Measurements from ENCODE around the gene SBF2.
A peak's percentile ranks its signal among the peaks of the same experiment; 100 is the strongest.

SBF2 gene

DNA sequence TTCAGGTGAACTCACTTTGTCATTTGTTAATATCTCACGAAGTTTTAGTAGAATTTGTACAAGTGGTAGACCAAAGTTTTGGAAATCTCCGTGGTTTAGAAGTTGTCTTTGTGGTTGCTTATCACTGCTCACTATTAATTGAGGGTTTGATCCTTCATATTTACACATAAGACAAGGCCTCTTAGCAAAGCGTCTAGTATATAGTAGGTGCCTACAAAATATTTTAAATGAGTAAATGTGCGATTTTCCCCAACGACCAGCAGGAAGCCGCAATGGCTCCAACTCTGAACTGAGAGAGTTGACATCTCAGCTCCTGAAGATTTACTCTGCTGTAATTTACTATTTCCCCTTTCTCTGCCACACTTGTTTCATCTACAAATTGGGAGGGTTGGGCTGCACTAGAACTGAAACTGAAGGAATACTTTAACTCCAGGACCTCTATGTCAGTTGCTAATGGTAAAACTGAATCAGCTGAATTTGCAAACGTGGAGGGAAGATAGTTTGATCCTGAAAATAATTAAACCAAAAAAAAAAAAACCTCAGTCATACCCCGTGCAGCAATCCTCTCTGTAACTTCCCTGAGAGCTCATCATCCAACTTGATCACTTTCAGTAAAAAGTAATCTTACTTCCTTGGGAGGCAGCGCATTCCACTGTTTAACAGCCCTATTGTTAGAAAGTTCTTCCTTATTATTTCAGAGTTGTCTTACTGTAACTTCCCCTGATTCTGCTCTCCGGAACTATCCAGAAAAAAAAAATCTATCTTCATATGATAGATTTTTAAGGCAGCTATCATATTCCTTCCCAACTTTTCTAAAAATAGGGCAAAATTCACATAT lies 1.3 kb upstream of the SBF2 start:
- Histone ChIP-seq H3K4me3 (ENCODE audit: low read depth, low read length) (peak overlapping the region; percentile 85), H3K9me3 (ENCODE audit: severe bottlenecking) (no peaks in the 10 kb centered on the region)
- TF ChIP-seq, protein P1, sequence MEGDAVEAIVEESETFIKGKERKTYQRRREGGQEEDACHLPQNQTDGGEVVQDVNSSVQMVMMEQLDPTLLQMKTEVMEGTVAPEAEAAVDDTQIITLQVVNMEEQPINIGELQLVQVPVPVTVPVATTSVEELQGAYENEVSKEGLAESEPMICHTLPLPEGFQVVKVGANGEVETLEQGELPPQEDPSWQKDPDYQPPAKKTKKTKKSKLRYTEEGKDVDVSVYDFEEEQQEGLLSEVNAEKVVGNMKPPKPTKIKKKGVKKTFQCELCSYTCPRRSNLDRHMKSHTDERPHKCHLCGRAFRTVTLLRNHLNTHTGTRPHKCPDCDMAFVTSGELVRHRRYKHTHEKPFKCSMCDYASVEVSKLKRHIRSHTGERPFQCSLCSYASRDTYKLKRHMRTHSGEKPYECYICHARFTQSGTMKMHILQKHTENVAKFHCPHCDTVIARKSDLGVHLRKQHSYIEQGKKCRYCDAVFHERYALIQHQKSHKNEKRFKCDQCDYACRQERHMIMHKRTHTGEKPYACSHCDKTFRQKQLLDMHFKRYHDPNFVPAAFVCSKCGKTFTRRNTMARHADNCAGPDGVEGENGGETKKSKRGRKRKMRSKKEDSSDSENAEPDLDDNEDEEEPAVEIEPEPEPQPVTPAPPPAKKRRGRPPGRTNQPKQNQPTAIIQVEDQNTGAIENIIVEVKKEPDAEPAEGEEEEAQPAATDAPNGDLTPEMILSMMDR (IDR thresholded peaks at IDR 0.05; ENCODE audit: low read depth, low read length), result no peak

DNA sequence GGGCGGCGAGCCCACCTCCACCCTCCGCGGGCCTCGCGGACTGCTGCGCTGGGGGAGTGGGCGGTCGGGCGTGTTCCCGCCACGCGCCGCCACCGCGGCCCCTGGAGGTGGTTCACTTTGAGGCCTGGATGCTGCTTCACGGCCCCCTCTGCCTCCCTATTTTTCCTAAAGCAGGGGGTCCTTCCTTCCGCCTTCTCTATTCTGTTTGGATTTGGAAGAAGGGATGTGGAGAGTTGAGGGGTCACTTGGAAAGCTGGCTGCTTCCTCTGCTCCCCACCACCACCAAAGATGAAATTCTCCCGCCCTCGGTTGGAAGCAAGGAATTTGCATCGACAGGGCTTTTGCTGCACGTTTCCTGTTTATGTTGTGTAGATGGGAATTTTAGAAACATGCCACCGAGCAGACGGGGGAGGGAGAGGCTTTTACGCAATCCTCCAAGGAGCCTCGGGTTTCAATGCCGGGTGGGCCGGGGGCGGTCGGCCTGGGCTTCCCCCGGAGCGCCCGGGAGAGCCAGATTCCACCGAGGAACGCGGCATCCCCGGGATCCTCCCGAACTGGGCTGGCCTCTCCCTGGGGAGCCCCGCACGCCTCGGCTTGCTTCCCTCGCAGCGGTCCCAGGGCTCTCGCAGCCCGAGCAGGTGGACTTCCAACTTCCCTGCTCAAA lies 403 bp upstream of the SBF2 start:
- Histone ChIP-seq H3K27me3 (ENCODE audit: insufficient read depth, low read depth, severe bottlenecking) (no peaks in the 10 kb centered on the region), H3K27ac (peak overlapping the region; percentile 81), H3K36me3 (no peaks in the 10 kb centered on the region), H3K4me3 (ENCODE audit: low read depth, low read length) (peak overlapping the region; percentile 85), H3K9me3 (ENCODE audit: severe bottlenecking) (no peaks in the 10 kb centered on the region)
- TF ChIP-seq, protein P1 (IDR thresholded peaks at IDR 0.05; ENCODE audit: low read depth, low read length), result no peak
- DNase-seq, result peak; percentile 17

More for the DNA sequence above, 1.3 kb upstream of the SBF2 start:
- no peak for DNase-seq
- H3K27ac ChIP-seq, result no peak overlapping the region
- H3K36me3 ChIP-seq, result no peaks in the 10 kb centered on the region
- H3K27me3 ChIP-seq (ENCODE audit: insufficient read depth, low read depth, severe bottlenecking), result no peaks in the 10 kb centered on the region

DNA sequence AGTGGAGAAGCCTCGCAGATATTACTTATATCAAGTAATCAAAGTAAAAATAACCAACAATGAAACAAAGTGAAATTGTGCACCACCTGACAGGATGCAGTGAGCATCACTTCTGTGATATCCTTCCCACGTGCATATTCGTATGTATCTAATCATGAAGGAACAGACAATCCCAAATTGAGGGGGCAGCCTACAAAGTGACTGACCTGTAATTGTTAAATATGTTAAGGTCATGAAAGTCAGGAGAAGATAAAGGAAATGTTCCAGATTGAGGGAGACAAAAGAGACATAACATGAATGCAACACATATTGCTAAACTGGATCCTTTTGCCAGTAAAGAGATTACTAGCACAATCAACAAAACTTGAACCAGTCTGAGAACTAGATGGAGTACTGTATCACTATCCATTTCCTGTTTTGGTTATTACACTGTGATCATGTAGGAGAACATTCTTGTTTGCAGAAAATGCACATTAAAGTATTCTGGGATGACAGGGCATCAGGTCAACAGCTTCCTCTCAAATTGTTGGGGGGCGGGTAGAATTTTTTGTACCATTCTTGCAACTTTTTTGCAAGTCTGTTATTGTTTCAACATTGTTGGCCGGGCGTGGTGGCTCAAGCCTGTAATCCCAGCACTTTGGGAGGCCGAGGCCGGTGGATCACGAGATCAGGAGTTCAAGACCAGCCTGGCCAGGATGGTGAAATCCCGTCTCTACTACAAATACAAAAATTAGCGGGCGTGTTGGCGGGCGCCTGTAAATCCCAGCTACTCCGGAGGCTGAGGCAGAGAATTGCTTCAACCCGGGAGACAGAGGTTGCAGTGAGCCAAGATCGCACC lies 2.0 kb downstream of the SBF2 start:
- DNase-seq, result no peak
- no peak overlapping the region for H3K27ac ChIP-seq
- no peaks in the 10 kb centered on the region for H3K9me3 ChIP-seq (ENCODE audit: severe bottlenecking)
- H3K27me3 ChIP-seq (ENCODE audit: insufficient read depth, low read depth, severe bottlenecking), result no peaks in the 10 kb centered on the region
- TF ChIP-seq, protein P1 (IDR thresholded peaks at IDR 0.05; ENCODE audit: low read depth, low read length), result no peak
- H3K36me3 ChIP-seq, result no peaks in the 10 kb centered on the region
- no peak overlapping the region for H3K4me3 ChIP-seq (ENCODE audit: low read depth, low read length)

DNA sequence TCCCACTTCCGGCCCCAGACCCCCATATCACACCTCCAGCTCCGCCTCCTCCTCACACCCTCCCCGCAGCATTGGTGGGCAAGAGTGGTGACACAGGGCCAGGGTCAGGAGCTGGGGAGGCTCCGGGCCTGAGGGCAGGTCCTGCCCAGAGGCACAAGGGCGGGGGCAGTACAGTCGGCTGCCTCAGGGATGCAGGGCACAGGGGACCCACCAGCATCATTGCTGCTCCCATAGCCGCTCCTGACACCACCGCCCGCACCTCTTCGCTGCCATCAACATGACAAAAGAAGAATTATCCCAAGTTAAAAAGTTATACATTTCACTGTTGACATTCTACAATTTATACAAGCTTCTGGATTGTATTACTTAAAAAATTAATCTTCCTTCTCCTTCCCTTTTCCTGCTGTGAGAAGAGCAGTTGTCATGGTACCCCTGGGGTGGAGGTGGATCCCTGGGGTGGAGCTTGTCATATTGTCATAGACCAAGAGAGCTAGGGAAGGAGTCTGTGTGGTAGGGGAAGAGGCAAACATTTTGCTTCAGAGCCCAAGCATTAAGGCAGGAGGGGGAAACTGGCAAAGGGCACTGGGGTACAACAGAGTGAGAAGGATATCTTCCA lies 4.1 kb downstream of the SBF2 start:
- TF ChIP-seq, protein P1 (IDR thresholded peaks at IDR 0.05; ENCODE audit: low read depth, low read length), result no peak
- Histone ChIP-seq H3K27me3 (ENCODE audit: insufficient read depth, low read depth, severe bottlenecking) (no peaks in the 10 kb centered on the region), H3K9me3 (ENCODE audit: severe bottlenecking) (no peaks in the 10 kb centered on the region), H3K36me3 (no peaks in the 10 kb centered on the region), H3K27ac (no peak overlapping the region), H3K4me3 (ENCODE audit: low read depth, low read length) (no peak overlapping the region)
- no peak for DNase-seq

DNA sequence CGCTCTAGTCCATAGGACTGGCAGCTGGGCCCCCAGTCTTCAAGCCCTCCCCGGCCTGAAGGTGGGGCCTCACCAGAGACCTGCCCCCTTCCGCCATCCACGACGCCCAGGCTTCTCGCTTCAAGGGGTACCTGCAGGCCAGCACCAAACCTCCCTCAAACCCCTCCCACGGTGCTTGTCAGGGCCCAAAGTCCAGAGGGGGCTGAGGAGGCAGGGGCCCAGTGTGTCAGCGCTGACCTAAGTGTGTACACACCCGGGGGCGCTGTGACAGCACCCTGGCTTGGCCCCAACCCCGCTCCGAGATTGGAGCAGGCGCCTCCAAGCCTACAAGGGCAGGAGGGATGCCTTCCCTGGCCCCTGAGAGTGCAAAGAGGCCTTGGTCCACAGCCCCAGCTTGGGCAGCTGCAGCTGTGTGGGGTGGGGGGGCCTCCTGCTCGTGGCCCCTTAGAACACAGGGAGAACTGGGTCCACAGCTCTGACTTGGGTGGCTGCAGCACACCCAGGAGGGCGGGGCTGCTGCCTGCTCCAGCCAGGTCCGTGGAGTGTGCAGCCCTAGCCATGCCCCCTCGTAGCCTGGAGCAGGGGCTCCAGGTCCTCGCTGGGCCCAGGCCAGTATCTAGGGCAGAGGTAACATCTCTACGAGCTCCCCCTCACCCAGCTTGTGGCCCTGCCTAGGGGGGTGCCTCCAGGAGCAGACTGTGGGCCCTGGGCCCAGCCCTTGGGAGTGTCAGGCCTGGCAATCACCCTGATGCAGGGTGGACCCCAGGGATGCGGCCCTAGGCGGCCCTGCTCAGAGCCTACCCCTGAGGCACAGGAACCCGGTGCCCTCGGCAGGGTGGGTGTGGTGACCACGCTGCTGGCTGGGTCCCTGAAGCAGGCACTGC lies 4.9 kb downstream of the SBF2 start:
- Histone ChIP-seq H3K27ac (no peak overlapping the region), H3K4me3 (ENCODE audit: low read depth, low read length) (no peak overlapping the region)

More for the DNA sequence above, 4.9 kb downstream of the SBF2 start:
- no peaks in the 10 kb centered on the region for H3K9me3 ChIP-seq (ENCODE audit: severe bottlenecking)
- no peaks in the 10 kb centered on the region for H3K36me3 ChIP-seq
- H3K27me3 ChIP-seq (ENCODE audit: insufficient read depth, low read depth, severe bottlenecking), result no peaks in the 10 kb centered on the region
- TF ChIP-seq, protein P1 (IDR thresholded peaks at IDR 0.05; ENCODE audit: low read depth, low read length), result no peak
- no peak for DNase-seq

Measured in WERI-Rb-1 (cell line).